GM12872 (cell line): Measurements from ENCODE around the gene CYP27C1.

Experiments used
- TF ChIP-seq, protein P1 (sequence below): IDR thresholded peaks from 3 replicates; pipeline ENCODE4 v1.5.1; 2011; ENCODE audit warnings: low read depth, mild to moderate bottlenecking, low read length, moderate library complexity; ENCODE audit not compliant: insufficient read depth

CYP27C1 gene

GRCh38 chr2:127161176-127162136 lies 58.6 kb downstream of the CYP27C1 start:
- TF ChIP-seq, protein P1, sequence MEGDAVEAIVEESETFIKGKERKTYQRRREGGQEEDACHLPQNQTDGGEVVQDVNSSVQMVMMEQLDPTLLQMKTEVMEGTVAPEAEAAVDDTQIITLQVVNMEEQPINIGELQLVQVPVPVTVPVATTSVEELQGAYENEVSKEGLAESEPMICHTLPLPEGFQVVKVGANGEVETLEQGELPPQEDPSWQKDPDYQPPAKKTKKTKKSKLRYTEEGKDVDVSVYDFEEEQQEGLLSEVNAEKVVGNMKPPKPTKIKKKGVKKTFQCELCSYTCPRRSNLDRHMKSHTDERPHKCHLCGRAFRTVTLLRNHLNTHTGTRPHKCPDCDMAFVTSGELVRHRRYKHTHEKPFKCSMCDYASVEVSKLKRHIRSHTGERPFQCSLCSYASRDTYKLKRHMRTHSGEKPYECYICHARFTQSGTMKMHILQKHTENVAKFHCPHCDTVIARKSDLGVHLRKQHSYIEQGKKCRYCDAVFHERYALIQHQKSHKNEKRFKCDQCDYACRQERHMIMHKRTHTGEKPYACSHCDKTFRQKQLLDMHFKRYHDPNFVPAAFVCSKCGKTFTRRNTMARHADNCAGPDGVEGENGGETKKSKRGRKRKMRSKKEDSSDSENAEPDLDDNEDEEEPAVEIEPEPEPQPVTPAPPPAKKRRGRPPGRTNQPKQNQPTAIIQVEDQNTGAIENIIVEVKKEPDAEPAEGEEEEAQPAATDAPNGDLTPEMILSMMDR: no peak

DNA sequence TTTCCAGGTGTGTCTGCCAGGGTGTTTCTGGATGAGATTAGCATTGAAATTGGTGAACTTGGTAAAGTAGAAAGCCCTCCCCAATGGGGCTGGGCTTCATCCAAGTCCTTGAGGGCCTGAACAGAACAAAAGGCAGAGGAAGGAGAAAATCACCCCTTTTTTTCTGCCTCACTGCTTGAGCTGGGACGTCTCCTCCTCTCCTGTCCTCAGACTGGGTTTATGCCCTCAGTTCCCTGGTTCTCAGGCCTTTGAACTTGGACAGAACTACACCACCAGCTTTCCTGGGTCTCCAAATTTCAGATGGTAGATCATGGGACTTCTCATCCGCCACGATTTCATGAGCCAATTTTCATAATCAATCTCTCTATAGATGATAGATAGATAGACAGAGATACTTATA lies 59.4 kb downstream of the CYP27C1 start:
- TF ChIP-seq, protein P1: no peak

GRCh38 chr2:127159543-127159942 lies 60.6 kb downstream of the CYP27C1 start:
- TF ChIP-seq, protein P1: no peak

GRCh38 chr2:127158614-127159290 lies 61.3 kb downstream of the CYP27C1 start:
- TF ChIP-seq, protein P1: no peak

DNA sequence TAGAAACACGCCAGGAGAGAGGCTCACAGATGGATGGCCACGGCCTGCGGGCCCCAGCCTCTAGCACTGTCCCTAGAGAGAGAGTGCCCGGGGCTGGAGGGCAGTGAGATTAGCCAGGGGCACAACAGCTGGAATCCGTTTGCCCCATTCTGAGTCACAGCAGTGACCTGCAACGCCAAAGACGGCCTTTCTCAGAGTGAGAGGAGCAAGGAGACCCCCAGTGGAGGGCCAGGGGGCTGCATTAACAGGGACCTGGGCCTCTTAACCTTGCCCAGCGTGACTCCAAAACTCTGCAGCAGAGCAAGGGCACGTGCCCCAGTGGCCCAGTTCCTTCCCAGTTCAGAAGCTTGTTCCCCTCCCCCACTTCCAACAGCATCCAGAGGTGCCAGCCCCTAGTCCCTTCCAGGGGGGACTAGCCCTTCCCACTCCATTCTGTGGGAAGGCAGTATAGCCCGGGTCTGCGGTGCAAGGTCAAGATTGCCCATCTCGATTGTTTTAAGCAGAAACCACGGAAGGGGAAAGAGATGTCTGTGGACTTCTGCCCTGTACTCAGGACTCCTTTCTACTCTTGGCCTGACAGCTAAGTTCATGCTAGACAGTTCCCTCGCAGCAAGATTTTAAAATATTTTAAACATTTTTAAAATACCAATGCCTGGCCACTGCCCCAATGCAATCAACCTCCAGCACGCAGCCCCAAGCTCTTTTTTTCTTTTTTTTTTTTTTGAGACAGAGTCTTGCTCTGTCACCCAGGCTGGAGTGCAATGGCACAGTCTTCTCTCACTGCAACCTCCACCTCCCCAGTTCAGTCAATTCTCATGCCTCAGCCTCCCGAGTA lies 62.2 kb downstream of the CYP27C1 start:
- TF ChIP-seq, protein P1: peak; percentile 48

DNA sequence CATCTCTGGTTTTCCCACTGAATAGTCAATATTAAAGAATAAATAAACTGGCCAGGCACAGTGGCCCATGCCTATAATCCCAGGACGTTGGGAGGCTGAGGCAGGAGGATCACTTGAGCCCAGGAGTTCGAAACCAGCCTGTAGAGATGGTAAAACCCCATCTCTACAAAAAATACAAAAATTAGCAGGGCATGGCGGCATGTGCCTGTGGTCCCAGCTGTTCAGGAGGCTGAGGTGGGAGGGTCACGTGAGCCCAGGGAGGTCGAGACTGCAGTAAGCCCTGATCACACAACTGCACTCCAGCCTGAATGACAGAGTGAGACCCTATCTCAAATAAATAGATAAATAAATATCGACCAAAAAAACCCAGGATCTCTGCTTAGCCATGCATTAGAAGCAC lies 63.0 kb downstream of the CYP27C1 start:
- TF ChIP-seq, protein P1: no peak

GRCh38 chr2:127155947-127156346 lies 64.2 kb downstream of the CYP27C1 start:
- TF ChIP-seq, protein P1: no peak
